ENCODE results near the gene SPECC1. TPM values are rescaled to one million over a fixed set of nuclear protein-coding genes. Genes with fewer than 3 reads are reported as not detected.

Gene SPECC1
- total RNA-seq, 1 experiment from 2014 or later = 46.4 TPM

- peaks cover 11% of the 10 kb centered on the region; the same call in 1 of the 2 replicates for H3K36me3 ChIP-seq (ENCODE audit: low read depth, low read length)
- no peaks in the 10 kb centered on the region for H3K9me2 ChIP-seq (replicated peaks; ENCODE audit: low read length)
- no peaks in the 10 kb centered on the region for H4K20me1 ChIP-seq (ENCODE audit: low read length)
- no peak overlapping the region for H2AFZ ChIP-seq (ENCODE audit: low read length)
- H3K4me2 ChIP-seq (ENCODE audit: low read length) = no peak overlapping the region
- H3K4me3 ChIP-seq (ENCODE audit: low read length) = no peak overlapping the region
- ChIA-PET POLR2A (ENCODE audit: unreplicated experiment) (no interaction called here), CTCF (no interaction called here)
- no peak overlapping the region for H3K27ac ChIP-seq (ENCODE audit: low read length)
- TF ChIP-seq EZH2 (IDR thresholded peaks at IDR 0.05; ENCODE audit: low read length, unreplicated experiment) = no peak
- no peak for TF ChIP-seq EZH2phosphoT487 (IDR thresholded peaks at IDR 0.05; ENCODE audit: borderline replicate concordance, low read length)
- no peak for TF ChIP-seq CTCF (conservative IDR thresholded peaks at IDR 0.05; ENCODE audit: low read depth, low read length)
- DNase-seq = no peak
- no peaks in the 10 kb centered on the region for H3K27me3 ChIP-seq (ENCODE audit: low read length)
- no peaks in the 10 kb centered on the region for H3K4me1 ChIP-seq (ENCODE audit: insufficient read depth, low read length)
- no peaks in the 10 kb centered on the region for H3F3A ChIP-seq (ENCODE audit: low read length, unreplicated experiment)
- no peaks in the 10 kb centered on the region for H3K9me3 ChIP-seq (ENCODE audit: low read length)
- BruUV-seq (replicated peaks) = no TSS peak
- no peak for ATAC-seq
- H3K79me2 ChIP-seq (ENCODE audit: low read length) = no peaks in the 10 kb centered on the region
- no peak overlapping the region for H3K9ac ChIP-seq (ENCODE audit: low read length)
- intact Hi-C loops (cut with micrococcal nuclease) = no loop called here
These were observed 291.3 kb downstream of the SPECC1 start for GRCh38 chr17:20300436-20300934.

DNA sequence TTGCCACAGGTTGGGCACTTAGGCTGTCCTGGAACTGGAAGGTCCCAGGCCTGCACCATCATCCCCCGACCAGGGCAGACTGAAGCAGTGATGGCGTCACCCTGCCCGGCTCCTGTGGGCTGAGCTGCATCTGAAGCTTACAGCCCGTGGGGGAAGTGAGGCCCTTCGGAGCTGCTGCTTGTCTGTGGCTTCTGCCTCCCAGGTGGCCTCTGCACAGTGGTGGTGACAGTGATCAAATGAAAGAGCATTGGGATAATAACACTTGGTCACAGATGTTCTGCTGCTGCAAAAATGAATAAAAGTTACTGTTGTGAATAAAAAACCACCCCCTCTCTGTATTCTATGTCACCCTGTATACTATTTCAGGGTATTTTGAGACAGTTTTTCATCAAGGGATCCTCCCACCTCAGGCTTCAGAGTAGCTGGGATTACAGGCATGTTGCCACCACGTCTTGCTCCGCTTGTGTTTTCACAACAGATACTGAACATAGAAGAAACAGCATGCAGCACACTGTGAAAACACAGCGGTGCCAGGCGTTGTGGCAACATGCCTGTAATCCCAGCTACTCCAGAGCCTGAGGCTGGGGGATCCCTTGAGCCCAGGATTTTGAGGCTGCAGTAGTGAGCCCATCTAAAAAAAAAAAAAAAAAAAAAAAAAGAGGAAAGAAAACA, 293.2 kb downstream of the SPECC1 start:
- CTCF ChIA-PET = no interaction called here

More for the DNA sequence above, 293.2 kb downstream of the SPECC1 start:
- DNase-seq (no peak), ATAC-seq (no peak)
- Histone ChIP-seq H3K4me2 (ENCODE audit: low read length) (no peak overlapping the region), H3K27me3 (ENCODE audit: low read length) (no peaks in the 10 kb centered on the region), H4K20me1 (ENCODE audit: low read length) (no peaks in the 10 kb centered on the region), H3K4me3 (ENCODE audit: low read length) (no peak overlapping the region), H3K27ac (ENCODE audit: low read length) (no peak overlapping the region), H2AFZ (ENCODE audit: low read length) (no peak overlapping the region), H3K9me2 (replicated peaks; ENCODE audit: low read length) (no peaks in the 10 kb centered on the region), H3F3A (ENCODE audit: low read length, unreplicated experiment) (no peaks in the 10 kb centered on the region), H3K4me1 (ENCODE audit: insufficient read depth, low read length) (no peaks in the 10 kb centered on the region), H3K36me3 (ENCODE audit: low read depth, low read length) (peaks cover 24% of the 10 kb centered on the region), H3K79me2 (ENCODE audit: low read length) (no peaks in the 10 kb centered on the region), H3K9ac (ENCODE audit: low read length) (no peak overlapping the region), H3K9me3 (ENCODE audit: low read length) (peaks cover 5% of the 10 kb centered on the region)
- no TSS peak for BruUV-seq (replicated peaks)
- POLR2A ChIA-PET (ENCODE audit: unreplicated experiment) = no interaction called here
- TF ChIP-seq CTCF (conservative IDR thresholded peaks at IDR 0.05; ENCODE audit: low read depth, low read length) (no peak), EZH2 (IDR thresholded peaks at IDR 0.05; ENCODE audit: low read length, unreplicated experiment) (no peak), EZH2phosphoT487 (IDR thresholded peaks at IDR 0.05; ENCODE audit: borderline replicate concordance, low read length) (no peak)
- intact Hi-C loops (cut with micrococcal nuclease) = no loop called here

All from PC-3 (cell line).